ENCODE measurements around the gene LIMK2. TPM values are rescaled to one million over a fixed set of nuclear protein-coding genes. Genes with fewer than 3 reads are reported as not detected.
"Not testable (repeated sequence)": the region's sequence is repeated elsewhere in the genome, so short reads cannot be mapped to it uniquely, and the experiment has no call there.

The LIMK2 gene
- total RNA-seq, 2 donors from 2014 or later, result 38.4 to 76.8 TPM

- H3K4me1 ChIP-seq (ENCODE audit: control insufficient read depth in 1 of 2, low read depth in 2 of 2), result peaks cover 15 to 27% of the 10 kb centered on the region in 2 donors
- TF ChIP-seq CTCF (IDR thresholded peaks at IDR 0.05), result no peak
- no peak overlapping the region for H3K4me3 ChIP-seq
- H3K27ac ChIP-seq, result no peak overlapping the region
- DNase-seq (ENCODE audit: low spot score) (no peak), ATAC-seq (ENCODE audit: insufficient number of reproducible peaks, low FRiP score, low read depth) (no peak)
- H3K36me3 ChIP-seq, result no peaks in the 10 kb centered on the region
- no peaks in the 10 kb centered on the region for H3K27me3 ChIP-seq (replicated peaks; ENCODE audit: insufficient read depth)
- no peaks in the 10 kb centered on the region for H3K9me3 ChIP-seq
Measured at GRCh38 chr22:31215018-31215535, 3.0 kb downstream of the LIMK2 start.

GRCh38 chr22:31218565-31219262 lies 6.6 kb downstream of the LIMK2 start:
- Histone ChIP-seq H3K4me1 (ENCODE audit: control insufficient read depth in 1 of 2, low read depth in 2 of 2) (peaks cover 0 to 5% of the 10 kb centered on the region in 2 donors), H3K9me3 (no peaks in the 10 kb centered on the region), H3K36me3 (no peaks in the 10 kb centered on the region), H3K4me3 (no peak overlapping the region), H3K27ac (no peak overlapping the region), H3K27me3 (replicated peaks; ENCODE audit: insufficient read depth) (no peaks in the 10 kb centered on the region)
- ATAC-seq (ENCODE audit: insufficient number of reproducible peaks, low FRiP score, low read depth) (no peak), DNase-seq (ENCODE audit: low spot score) (no peak)
- TF ChIP-seq CTCF (IDR thresholded peaks at IDR 0.05), result no peak

GRCh38 chr22:31221084-31221483 lies 9.0 kb downstream of the LIMK2 start:
- no peaks in the 10 kb centered on the region for H3K36me3 ChIP-seq
- peaks cover 0 to 15% of the 10 kb centered on the region in 2 donors for H3K4me1 ChIP-seq (ENCODE audit: control insufficient read depth in 1 of 2, low read depth in 2 of 2)
- DNase-seq (ENCODE audit: low spot score) (no peak), ATAC-seq (ENCODE audit: insufficient number of reproducible peaks, low FRiP score, low read depth) (no peak)
- TF ChIP-seq CTCF (IDR thresholded peaks at IDR 0.05), result no peak
- no peak overlapping the region for H3K4me3 ChIP-seq
- H3K27ac ChIP-seq, result no peak overlapping the region
- no peaks in the 10 kb centered on the region for H3K27me3 ChIP-seq (replicated peaks; ENCODE audit: insufficient read depth)
- H3K9me3 ChIP-seq, result no peaks in the 10 kb centered on the region

- Histone ChIP-seq H3K27me3 (replicated peaks; ENCODE audit: insufficient read depth) (no peaks in the 10 kb centered on the region), H3K9me3 (no peaks in the 10 kb centered on the region), H3K4me1 (ENCODE audit: control insufficient read depth in 1 of 2, low read depth in 2 of 2) (peaks cover 0 to 17% of the 10 kb centered on the region in 2 donors), H3K36me3 (no peaks in the 10 kb centered on the region), H3K27ac (no peak overlapping the region), H3K4me3 (no peak overlapping the region)
- DNase-seq (ENCODE audit: low spot score) (no peak), ATAC-seq (ENCODE audit: insufficient number of reproducible peaks, low FRiP score, low read depth) (no peak)
- TF ChIP-seq CTCF (IDR thresholded peaks at IDR 0.05), result no peak
Measured at GRCh38 chr22:31222736-31223135, 10.6 kb downstream of the LIMK2 start.

GRCh38 chr22:31223786-31224191 lies 11.7 kb downstream of the LIMK2 start:
- no peaks in the 10 kb centered on the region for H3K9me3 ChIP-seq
- H3K4me3 ChIP-seq, result no peak overlapping the region
- no peak overlapping the region for H3K27ac ChIP-seq
- no peaks in the 10 kb centered on the region for H3K36me3 ChIP-seq
- ATAC-seq (ENCODE audit: insufficient number of reproducible peaks, low FRiP score, low read depth), result no peak
- no peak for TF ChIP-seq CTCF (IDR thresholded peaks at IDR 0.05)
- peaks cover 0 to 18% of the 10 kb centered on the region in 2 donors for H3K4me1 ChIP-seq (ENCODE audit: control insufficient read depth in 1 of 2, low read depth in 2 of 2)
- H3K27me3 ChIP-seq (replicated peaks; ENCODE audit: insufficient read depth), result no peaks in the 10 kb centered on the region
- DNase-seq (ENCODE audit: low spot score), result no peak

GRCh38 chr22:31224691-31225090 lies 12.6 kb downstream of the LIMK2 start:
- DNase-seq (ENCODE audit: low spot score); H3K4me3 ChIP-seq; H3K27ac ChIP-seq; ATAC-seq (ENCODE audit: insufficient number of reproducible peaks, low FRiP score, low read depth); H3K27me3 ChIP-seq (replicated peaks; ENCODE audit: insufficient read depth); H3K36me3 ChIP-seq; H3K9me3 ChIP-seq: not testable (repeated sequence)
- peaks cover 0 to 23% of the 10 kb centered on the region in 2 donors for H3K4me1 ChIP-seq (ENCODE audit: control insufficient read depth in 1 of 2, low read depth in 2 of 2)
